Testis (tissue), 2 donors: ENCODE measurements around the gene ABCA3.

Experiments
- CTCF ChIP-seq, 3 experiments: fragments of 450-650 bp in 2 of 3; fragments of 200-600 bp in 1 of 3; sonication (generic) in 1 of 3; IDR thresholded peaks; one replicate each; pipeline ENCODE4 v1.5.1; 2016 to 2019; ENCODE audit warnings: antibody characterized with exemption in 3 of 3, mild to moderate bottlenecking in 2 of 3, moderate library complexity in 1 of 3
- POLR2A ChIP-seq: fragments of 450-650 bp; IDR thresholded peaks from one replicate; pipeline ENCODE4 v1.6.1; 2017; ENCODE audit warnings: antibody characterized with exemption, mild to moderate bottlenecking, moderate library complexity

DNA sequence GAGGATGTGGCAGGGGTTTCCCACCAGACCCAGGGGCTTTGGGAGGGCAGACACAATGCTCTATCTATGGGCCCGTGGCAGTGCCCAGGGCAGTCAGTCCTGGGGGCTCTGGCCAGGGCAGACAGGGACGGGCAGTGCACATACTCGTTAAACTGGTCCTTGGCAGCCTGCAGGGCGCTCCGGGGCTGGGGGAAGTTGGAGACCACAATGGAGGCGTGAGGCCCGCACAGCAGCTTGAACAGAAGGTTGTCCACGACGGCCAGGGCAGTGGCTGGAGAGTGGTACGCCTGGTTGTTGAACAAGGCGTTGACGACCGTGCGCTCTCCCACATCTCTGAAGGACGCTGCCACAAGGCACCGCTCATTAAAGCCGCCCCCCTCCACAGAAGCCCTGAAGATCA is 54.0 kb downstream of the ABCA3 start:
- TF ChIP-seq CTCF (IDR thresholded peaks at IDR 0.05) (no peak), POLR2A (no peak)
